ENCODE data around the gene LRCOL1. TPM values are rescaled to one million over a fixed set of nuclear protein-coding genes. Genes with fewer than 3 reads are reported as not detected.

LRCOL1 gene
- total and polyA plus RNA-seq, 8 donors: 0.63 to 2.2 (median 1.4) TPM

- H3K9me3 ChIP-seq: no peaks in the 10 kb centered on the region
- ATAC-seq: no peak
- H3K4me1 ChIP-seq: peaks cover 0 to 3% of the 10 kb centered on the region in 2 donors
- no peak overlapping the region for H3K27ac ChIP-seq
- H3K36me3 ChIP-seq: no peaks in the 10 kb centered on the region
- no peaks in the 10 kb centered on the region for H3K27me3 ChIP-seq
- DNase-seq: peak in 1 of 4 donors; percentile 61
- no peak overlapping the region for H3K4me3 ChIP-seq
- no peak for TF ChIP-seq CTCF (IDR thresholded peaks at IDR 0.05)
- intact Hi-C loops (cut with DNase I): no loop called here
Observed at GRCh38 chr12:132588821-132589669, 21.3 kb downstream of the LRCOL1 start.

DNA sequence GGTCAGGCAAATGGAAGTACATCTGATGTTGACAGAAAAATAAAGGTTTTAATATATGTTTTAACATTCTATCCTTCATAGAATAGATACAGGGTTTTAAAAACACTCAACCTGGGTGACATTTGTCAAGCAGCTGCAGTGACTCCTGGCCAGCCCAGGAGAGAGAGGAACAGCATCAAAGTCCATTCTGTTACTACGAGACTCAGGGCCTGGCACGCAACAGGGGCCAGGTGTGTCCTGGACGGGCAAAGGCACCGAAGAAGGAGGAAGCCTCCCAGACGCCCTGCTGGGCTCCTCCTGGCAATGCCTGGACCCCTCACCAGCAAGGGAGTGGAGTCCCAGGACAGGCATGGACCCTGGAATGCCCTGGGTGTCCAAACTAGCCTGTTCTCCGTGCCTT, 22.1 kb downstream of the LRCOL1 start:
- ATAC-seq (no peak), DNase-seq (peak in 1 of 4 donors; percentile 47)
- no peak overlapping the region for H3K27ac ChIP-seq
- H3K9me3 ChIP-seq: no peaks in the 10 kb centered on the region
- H3K4me1 ChIP-seq: no peaks in the 10 kb centered on the region
- no peaks in the 10 kb centered on the region for H3K36me3 ChIP-seq
- H3K27me3 ChIP-seq: no peaks in the 10 kb centered on the region
- intact Hi-C loops (cut with DNase I): no loop called here
- TF ChIP-seq CTCF (IDR thresholded peaks at IDR 0.05): no peak
- no peak overlapping the region for H3K4me3 ChIP-seq

DNA sequence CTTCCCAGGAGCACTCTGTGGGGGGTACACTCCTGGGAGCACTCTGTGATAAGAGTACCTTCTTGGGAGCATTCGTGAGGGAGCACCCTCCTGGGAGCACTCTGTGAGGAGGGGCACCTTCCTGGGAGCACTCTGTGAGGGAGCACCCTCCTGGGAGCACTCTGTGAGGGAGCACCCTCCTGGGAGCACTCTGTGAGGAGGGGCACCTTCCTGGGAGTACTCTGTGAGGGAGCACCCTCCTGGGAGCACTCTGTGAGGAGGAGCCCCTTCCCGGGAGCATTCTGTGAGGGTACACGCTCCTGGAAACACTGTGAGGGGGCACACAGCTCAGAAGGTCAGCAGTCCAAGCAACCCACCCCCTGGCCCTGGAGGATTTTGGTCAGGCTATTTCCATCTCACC, 22.6 kb downstream of the LRCOL1 start:
- no peaks in the 10 kb centered on the region for H3K27me3 ChIP-seq
- no peak for TF ChIP-seq CTCF (IDR thresholded peaks at IDR 0.05)

DNA sequence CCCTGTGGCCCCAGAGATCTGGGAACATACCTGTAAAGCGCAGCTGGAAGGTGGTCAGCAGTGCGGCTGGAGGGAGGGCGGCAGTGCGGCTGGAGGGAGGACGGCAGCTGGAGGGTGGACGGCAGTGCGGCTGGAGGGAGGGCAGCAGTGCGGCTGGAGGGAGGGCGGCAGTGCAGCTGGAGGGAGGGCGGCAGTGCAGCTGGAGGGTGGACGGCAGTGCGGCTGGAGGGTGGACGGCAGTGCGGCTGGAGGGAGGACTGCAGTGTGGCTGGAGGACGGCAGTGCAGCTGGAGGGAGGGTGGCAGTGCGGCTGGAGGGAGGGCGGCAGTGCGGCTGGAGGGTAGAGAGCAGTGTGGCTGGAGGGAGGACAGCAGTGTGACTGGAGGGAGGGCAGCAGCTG, 23.5 kb downstream of the LRCOL1 start:
- intact Hi-C loops (cut with DNase I): no loop called here
- H3K27ac ChIP-seq: no peak overlapping the region
- no peaks in the 10 kb centered on the region for H3K9me3 ChIP-seq
- ATAC-seq (no peak), DNase-seq (peak in 1 of 4 donors; percentile 42)
- no peak for TF ChIP-seq CTCF (IDR thresholded peaks at IDR 0.05)
- no peak overlapping the region for H3K4me3 ChIP-seq
- H3K36me3 ChIP-seq: peaks cover 0 to 6% of the 10 kb centered on the region in 2 donors
- H3K27me3 ChIP-seq: no peaks in the 10 kb centered on the region
- no peaks in the 10 kb centered on the region for H3K4me1 ChIP-seq

More for the DNA sequence above, 22.6 kb downstream of the LRCOL1 start:
- H3K9me3 ChIP-seq: no peaks in the 10 kb centered on the region
- H3K36me3 ChIP-seq: no peaks in the 10 kb centered on the region
- no peak overlapping the region for H3K27ac ChIP-seq
- H3K4me1 ChIP-seq: no peaks in the 10 kb centered on the region
- DNase-seq (no peak), ATAC-seq (no peak)
- no peak overlapping the region for H3K4me3 ChIP-seq
- intact Hi-C loops (cut with DNase I): no loop called here

GRCh38 chr12:132585177-132585576, 25.2 kb downstream of the LRCOL1 start:
- Histone ChIP-seq H3K27me3 (no peaks in the 10 kb centered on the region), H3K4me1 (no peaks in the 10 kb centered on the region), H3K4me3 (no peak overlapping the region), H3K36me3 (peaks cover 0 to 9% of the 10 kb centered on the region in 2 donors), H3K9me3 (no peaks in the 10 kb centered on the region), H3K27ac (no peak overlapping the region)
- intact Hi-C loops (cut with DNase I): no loop called here
- ATAC-seq (no peak), DNase-seq (peak in 1 of 4 donors; percentile 76)
- no peak for TF ChIP-seq CTCF (IDR thresholded peaks at IDR 0.05)

All from left lung (tissue), 10 donors.